Epidermal melanocyte (primary cell): ENCODE results near the gene LUC7L2.
"Not testable (repeated sequence)": the region's sequence is repeated elsewhere in the genome, so short reads cannot be mapped to it uniquely, and the experiment has no call there.

ENCODE experiments used
- DNase-seq: peaks from one replicate; pipeline ENCODE4 v3.0.0; 2011; ENCODE audit warnings: low spot score; ENCODE audit not compliant: insufficient read length

The LUC7L2 gene

DNA sequence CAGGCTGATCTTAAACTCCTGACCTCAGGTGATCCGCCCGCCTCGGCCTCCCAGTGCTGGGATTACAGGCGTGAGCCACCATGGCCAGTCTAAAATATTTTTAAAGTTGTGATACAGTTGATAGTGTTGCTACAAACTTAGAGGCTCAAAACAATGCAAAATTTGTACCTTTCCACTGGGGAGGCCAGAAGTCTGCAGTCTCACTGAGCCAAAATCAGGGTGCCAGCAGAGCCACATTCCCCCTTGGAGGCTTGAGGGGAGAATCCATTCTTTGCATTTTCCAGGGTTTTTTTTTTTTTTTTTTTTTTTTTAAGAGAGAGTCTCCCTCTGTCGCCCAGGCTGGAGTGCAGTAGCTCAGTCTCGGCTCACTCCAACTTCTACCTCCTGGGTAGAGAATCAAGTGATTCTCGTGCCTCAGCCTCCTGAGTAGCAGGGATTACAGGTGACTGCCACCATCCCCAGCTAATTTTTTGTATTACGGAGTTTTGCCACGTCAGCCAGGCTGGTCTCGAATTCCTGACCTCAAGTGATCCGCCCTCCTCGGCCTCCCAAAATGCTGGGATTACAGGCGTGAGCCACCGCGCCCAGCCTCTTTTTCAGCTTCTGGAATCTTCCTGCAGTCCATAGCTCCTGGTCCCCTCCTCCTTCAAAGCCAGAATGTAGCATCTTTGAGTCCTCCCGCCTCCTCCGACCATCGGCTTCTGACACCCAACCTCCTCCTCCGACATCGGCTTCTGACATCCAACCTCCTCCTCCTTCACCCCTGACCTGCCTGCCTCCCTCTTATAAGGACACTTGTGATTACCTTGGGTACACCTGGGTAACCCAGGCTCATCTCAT, 86.6 kb downstream of the LUC7L2 start:
- no peak for DNase-seq

DNA sequence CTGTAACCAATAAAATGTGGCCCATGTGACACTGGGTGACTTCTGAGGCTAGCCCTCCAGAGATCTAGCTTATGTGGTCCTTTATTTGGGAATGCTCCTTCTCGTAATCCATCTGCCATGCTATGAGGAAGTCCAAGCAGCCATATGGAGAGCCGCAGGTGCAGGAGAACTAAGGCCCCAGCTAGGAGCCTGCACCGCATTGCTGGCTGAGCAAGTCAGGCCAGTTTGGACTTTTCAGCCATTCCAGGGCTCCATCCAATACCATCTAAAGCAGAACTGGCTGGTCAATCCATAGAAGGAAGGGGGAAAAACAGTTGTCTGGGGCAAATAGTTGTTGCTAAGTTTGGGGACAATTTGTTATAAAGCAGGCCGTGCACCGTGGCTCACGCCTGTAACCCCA, 91.2 kb downstream of the LUC7L2 start:
- no peak for DNase-seq

DNA sequence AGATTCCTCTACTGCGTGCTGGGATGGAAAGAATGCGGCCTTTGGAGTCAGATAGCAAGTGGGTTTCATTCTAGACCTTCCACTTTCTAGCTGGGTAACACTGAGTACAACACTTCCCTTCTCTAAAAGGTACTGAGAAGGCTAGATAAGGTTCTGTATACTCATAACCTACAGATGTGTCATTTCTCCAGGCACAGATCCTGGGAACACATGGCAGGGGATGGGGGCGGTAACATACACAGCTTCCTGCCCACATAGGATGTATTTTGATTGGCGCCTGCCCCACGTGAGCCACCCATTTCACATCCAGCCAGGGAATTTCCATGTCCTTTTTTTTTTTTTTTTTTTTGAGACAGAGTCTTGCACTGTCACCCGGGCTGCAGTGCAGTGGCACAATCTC, 91.9 kb downstream of the LUC7L2 start:
- DNase-seq: no peak

DNA sequence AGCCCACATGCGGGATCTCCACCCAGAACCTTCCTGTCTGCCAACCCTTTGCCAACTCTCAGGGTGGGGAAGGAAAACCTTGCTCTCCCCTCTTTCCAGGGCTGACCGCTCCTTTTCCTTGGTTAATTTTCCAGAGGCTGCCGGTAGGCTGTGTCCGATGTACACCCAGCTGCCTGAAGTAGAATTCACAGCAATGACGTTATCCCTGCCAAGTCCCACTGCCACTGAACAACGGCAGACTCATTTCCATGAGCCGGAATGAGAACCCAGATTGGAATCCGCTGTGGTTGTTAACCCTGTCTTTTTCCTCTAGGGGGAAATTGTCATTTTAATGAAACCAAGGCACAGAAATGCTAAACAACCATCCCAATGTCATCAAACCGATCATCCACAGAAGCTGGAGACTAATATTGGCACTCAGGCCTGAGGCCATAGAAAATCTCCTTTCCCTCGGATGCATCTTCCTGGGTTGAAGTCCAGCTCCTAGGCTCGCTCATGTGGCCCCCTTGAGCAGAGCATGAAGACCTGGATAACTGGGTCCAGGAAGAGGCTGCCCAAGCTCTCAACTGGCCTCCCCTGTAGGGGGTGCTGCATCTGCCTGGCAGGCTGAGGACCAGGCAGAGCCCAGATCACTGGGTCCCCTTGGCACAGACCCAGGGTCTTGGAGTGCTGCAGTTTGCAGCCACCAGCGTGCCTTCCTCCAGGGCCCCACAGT, 93.4 kb downstream of the LUC7L2 start:
- no peak for DNase-seq

DNA sequence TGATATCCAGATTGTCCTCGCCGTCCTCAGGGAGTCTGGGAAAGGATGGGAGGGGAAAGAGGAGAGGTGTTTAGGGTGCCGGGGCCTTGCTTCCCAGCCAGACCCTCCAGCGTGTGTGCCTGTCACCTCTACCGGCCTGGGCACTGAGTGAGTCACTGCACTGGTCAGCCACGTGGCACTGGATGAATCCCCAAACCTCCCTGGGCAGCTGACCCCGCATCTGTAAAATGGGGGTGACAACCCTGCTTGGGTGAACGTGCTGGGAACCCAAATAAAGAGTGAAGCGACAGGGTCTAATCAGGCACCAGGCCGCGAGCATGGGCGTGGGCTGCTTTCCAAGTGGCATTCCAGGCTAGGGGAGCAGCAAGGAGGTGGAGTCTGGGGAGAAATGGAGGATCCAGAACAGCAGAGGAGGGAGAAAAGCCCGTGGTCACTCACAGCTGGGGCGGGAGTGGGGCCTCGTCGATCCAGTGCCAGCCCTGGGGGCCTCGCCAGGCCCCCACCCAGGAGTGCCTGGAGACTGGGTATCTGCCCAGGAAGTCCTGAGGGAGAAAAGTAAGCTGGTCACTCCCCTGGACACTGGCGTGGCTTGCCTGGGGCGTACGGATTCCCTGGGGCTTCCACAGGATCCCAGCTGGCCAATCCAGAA, 94.1 kb downstream of the LUC7L2 start:
- no peak for DNase-seq

DNA sequence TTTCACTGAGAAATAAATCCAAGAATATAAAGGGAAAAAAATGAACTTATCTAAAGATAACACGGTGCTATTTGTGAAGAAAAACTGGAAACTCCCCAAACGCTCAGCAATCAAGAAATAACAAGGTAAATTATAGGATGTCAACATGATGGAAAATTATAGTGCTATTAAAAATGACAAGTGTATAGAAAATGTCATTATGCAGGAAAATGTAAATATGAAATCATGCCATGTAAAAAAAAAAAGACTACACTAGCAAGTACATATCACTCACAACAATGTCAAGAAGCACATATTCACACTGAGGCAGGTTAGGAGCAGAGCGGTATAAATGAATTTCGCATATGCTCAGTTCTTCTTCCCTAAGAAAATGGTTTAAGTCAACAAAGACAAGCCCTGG, 96.1 kb downstream of the LUC7L2 start:
- DNase-seq: no peak

DNA sequence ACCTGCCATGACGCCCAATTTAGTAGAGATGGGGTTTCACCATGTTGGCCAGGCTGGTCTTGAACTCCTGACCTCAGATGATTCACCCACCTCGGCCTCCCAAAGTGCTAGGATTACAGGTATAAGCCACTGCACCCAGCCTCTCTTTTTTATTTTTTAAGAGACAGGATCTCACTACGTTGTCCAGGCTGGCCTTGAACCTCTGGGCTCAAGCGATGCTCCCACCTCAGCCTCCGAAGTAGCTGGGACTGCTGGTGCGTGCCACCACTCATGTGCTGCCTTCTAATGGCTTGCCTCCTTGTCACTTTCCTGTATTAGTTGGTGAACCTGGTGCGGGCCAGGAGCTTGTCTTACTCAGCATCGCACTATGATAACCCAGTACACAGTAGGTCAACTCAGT, 96.8 kb downstream of the LUC7L2 start:
- no peak for DNase-seq

DNA sequence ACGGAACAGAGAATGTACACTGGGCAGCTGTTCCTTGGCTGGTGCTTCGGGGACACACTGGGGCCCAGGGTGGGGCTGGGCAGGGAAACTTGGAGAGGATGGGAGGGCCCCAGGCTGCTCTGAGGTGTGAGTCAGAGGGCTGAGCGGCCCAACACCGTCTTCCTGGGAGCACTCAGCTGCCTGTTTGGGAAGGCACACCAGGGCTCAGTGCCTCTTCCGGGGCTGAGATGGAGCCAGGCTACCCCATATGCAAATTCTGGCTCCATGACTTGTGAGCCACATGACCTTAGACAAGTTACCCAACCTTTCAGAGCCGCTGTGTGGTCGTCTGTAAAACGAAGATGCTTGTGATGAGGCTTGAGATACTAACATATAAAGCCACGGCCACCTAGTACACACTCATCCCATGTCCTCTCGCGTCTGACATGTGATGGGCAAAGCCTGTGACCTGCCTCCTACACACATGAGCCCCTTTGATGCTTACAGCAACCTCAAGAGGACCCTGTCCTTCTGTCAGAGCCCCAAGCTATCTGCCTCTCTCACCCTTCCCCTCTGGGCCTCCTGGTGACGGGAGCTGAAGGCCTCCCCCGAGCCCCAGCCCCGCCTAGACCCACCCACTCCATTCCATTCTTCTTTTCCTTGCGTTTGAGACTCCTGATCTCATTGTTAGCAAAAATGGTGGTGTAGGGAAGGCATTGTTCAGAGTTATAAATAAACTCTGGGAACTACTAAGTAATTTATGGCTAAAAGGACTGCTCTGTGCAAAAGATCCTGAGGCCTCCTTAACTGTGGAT, 97.7 kb downstream of the LUC7L2 start:
- no peak for DNase-seq

DNA sequence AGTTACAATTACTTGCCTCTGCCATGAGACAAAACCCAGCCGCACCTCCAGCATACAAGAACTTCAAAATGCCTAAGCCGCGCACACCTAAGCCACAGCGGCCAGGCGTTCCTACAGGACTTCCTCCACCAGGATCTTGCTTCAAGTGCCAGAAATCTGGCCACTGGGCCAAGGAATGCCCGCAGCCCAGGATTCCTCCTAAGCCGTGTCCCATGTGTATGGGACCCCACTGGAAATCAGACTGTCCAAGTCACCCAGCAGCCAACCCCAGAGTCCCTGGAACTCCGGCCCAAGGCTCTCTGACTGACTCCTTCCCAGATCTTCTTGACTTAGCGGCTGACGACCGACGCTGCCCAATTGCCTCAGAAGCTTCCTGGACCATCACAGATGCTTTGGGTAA, 103.7 kb downstream of the LUC7L2 start:
- not testable (repeated sequence) for DNase-seq

DNA sequence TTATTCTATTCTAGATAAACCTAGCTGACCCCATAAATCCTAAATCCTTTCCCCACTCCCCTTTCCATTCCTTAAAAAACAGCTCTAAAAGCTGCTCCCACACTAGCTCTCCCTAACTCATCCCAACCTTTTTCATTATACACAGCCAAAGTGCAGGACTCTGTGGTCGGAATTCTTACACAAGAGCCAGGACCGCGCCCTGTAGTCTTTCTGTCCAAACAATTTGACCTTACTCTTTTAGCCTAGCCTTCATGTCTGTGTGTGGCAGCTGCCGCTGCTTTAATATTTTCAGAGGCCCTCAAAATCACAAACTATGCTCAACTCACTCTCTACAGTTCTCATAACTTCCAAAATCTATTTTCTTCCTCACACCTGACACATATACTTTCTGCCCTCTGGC, 104.8 kb downstream of the LUC7L2 start:
- not testable (repeated sequence) for DNase-seq

DNA sequence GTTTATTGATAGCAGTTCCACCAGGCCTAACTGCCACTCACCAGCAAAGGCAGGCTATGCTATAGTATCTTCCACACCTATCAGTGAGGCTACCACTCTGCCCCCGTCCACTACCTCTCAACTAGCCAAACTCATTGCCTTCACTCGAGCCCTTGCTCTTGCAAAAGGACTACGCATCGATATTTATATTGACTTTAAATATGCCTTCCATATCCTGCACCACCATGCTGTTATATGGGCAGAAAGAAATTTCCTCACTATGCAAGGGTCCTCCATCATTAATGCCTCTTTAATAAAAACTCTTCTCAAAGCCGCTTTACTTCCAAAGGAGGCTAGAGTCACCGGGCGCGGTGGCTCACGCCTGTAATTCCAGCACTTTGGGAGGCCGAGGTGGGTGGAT, 105.4 kb downstream of the LUC7L2 start:
- DNase-seq: not testable (repeated sequence)

DNA sequence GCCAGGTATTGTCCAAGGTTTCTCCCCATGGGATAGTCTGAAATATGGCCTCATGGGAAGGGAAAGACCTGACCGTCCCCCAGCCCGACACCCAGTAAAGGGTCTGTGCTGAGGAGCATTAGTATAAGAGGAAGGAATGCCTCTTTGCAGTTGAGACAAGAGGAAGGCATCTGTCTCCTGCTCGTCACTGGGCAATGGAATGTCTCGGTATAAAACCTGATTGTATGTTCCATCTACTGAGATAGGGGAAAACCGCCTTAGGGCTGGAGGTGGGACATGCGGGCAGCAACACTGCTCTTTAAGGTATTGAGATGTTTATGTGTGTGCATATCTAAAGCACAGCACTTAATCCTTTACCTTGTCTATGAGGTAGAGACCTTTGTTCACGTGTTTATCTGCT, 108.0 kb downstream of the LUC7L2 start:
- DNase-seq: not testable (repeated sequence)

DNA sequence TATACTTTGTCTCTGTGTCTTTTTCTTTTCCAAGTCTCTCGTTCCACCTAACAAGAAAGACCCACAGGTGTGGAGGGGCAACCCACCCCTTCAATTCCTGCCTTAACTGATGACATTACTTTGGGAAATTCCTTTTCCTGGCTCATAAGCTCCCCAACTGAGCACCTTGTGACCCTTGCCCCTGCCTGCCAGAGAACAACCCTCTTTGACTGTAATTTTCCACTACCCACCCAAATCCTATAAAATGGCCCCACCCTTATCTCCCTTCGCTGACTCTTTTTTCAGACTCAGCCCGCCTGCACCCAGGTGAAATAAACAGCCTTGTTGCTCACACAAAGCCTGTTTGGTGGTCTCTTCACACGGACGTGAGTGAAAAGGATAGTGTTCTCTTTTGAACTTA, 108.6 kb downstream of the LUC7L2 start:
- not testable (repeated sequence) for DNase-seq

DNA sequence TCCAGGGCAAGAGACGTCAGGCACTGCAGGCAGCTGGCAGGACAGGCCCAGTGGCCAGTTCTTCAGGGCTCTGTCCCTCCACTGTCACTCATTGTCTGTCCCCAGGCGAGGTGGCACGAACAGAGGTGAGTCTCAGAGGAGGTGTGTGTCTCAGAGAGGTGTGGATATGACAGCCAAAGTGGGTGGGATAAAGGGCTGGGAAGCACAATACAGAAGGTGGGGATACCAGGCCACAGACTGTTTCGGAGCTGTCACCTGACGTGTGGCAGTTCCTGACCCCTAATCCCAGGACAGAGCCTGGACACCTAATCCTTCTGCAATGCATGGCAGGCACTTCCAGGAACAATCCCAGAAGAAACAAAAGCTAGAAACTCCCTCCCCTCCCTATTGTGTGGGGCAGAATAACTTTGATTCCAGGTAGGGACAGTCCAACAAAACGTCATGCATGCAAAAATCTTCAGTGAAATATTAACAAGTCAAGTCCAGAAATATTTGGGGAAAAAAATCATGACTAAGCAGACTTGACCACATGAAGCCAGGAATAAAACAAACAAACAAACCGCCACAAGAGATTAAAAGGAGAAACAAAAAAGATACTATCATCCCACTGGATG, 112.2 kb downstream of the LUC7L2 start:
- DNase-seq: no peak
